AG09309 (cell line): ENCODE results near the gene GPATCH2.
"Not testable (repeated sequence)": the region's sequence is repeated elsewhere in the genome, so short reads cannot be mapped to it uniquely, and the experiment has no call there.

ENCODE experiments used
- DNase-seq: peaks from one replicate; pipeline ENCODE4 v3.0.0-alpha.2; 2010; ENCODE audit warnings: low read depth
- H3K4me3 ChIP-seq: 2 replicates; pipeline ENCODE4 v1.5.1; 2011; ENCODE audit warnings: mild to moderate bottlenecking, low read depth, low read length, moderate library complexity; ENCODE audit not compliant: control insufficient read depth
- CTCF ChIP-seq: IDR thresholded peaks from 2 replicates; pipeline ENCODE4 v1.5.1; 2011; ENCODE audit warnings: mild to moderate bottlenecking, low read depth, low read length, inconsistent platforms; ENCODE audit not compliant: insufficient read depth, control insufficient read depth; ENCODE audit errors: missing control alignments

GPATCH2 gene

GRCh38 chr1:217585577-217585976 lies 45.3 kb downstream of the GPATCH2 start:
- DNase-seq, result no peak
- TF ChIP-seq CTCF, result no peak
- no peak overlapping the region for H3K4me3 ChIP-seq

DNA sequence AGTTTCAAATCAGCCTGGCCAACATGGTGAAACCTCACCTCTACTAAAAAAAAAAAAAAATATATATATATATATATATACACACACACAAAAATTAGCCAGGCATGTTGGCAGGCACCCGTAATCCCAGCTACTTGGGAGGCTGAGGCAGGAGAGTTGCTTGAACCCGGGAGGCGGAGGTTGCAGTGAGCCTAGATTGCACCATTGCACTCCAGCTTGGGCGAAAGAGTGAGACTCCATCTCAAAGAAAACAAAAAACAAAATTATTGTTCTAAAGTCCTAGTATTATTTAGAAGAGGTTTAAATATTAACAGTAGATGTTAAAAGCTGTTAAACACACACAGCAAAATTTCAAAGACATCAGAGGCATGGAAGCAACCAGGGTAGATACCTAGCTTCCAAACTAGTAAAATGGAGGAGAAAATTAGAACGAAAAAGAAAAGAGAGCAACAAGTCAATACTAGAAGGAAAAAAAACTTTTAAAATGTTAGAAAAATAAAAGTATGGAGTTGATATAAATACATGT lies 46.5 kb downstream of the GPATCH2 start:
- H3K4me3 ChIP-seq, DNase-seq: not testable (repeated sequence)

DNA sequence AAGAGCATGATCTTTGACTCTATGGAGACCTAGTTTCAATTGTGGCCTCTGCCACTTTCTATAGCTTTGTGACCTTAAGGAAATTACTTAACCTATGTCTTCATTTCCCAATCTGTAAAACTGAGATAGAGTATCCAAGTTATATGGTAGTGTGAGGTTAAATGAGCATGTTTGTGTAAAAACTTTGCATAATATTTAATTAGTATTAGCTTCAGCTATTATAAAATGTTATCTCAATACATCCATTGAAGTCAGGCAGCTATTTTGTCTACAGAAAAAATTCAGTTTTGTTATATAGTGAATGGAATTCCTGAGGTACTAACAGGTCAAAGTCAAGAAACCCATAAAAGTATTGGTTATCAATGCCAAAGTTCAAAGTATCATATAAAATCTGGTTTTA lies 53.6 kb downstream of the GPATCH2 start:
- DNase-seq, result no peak
- no peak for TF ChIP-seq CTCF

GRCh38 chr1:217574265-217574949 lies 56.5 kb downstream of the GPATCH2 start:
- no peak for TF ChIP-seq CTCF
- H3K4me3 ChIP-seq, result no peak overlapping the region
- DNase-seq, result no peak

More for the DNA sequence above, 53.6 kb downstream of the GPATCH2 start:
- no peak overlapping the region for H3K4me3 ChIP-seq

DNA sequence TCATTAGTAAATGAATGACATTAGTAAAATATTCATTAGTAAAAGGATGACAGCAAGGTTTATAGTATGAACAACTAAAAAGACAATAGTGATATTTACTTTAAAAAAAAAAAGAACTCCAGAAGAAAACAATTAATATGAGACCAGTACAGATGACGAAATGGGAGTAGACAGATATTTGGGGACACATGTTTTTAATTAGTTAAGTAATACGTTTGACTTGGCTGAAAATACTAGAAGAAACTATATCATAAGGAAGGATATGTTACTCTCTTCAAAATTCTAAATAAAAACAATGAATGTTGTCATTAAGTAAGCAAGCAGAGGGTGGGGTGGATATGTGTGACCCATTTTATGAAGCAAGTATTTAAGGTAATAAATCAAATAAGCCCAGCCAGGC lies 61.9 kb downstream of the GPATCH2 start:
- H3K4me3 ChIP-seq, result no peak overlapping the region
- DNase-seq, result no peak
- TF ChIP-seq CTCF, result no peak

GRCh38 chr1:217568200-217568599 lies 62.7 kb downstream of the GPATCH2 start:
- DNase-seq, result no peak
- no peak overlapping the region for H3K4me3 ChIP-seq
- TF ChIP-seq CTCF, result no peak

DNA sequence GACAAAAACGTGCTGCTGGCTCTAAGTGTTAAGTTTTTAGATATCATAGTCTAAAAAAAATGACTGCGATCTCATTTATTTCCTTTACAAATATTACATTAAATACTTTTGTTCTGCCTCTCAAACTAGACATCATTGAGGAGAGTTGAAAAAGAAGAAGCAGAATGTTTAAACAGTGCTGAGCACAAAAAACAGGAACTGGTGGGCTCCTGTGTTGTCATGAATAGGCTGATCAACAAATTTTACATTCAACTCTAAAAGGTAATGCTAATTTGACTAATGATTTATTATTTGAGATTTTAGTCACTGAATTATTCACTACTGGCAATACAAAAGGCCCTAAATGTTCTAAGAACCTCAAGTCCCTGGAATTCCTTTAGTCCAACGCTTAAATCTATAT lies 66.1 kb downstream of the GPATCH2 start:
- no peak for DNase-seq
- no peak for TF ChIP-seq CTCF
- H3K4me3 ChIP-seq, result no peak overlapping the region
